CD14-positive monocyte (primary cell): ENCODE results near the gene DNAJC6. TPM values are rescaled to one million over a fixed set of nuclear protein-coding genes. Genes with fewer than 3 reads are reported as not detected.

Source experiments
- DNase-seq, 3 donors: peaks; one replicate each; pipeline ENCODE4 v3.0.0-alpha.2; 2011 to 2022
- H2AFZ ChIP-seq: 2 replicates; pipeline ENCODE4 v1.6.0; 2012; ENCODE audit warnings: mild to moderate bottlenecking, low read depth, low read length, inconsistent platforms; ENCODE audit not compliant: insufficient read depth, poor library complexity, severe bottlenecking
- H3K27ac ChIP-seq, 2 donors: 1 replicate in 1 of 2; 2 replicates in 1 of 2; pipeline ENCODE4 v1.5.1; 2012 to 2013; ENCODE audit warnings: low read length in 2 of 2, control low read depth in 1 of 2, inconsistent platforms in 1 of 2, low read depth in 1 of 2, mild to moderate bottlenecking in 1 of 2
- H3K27me3 ChIP-seq, 2 donors: one replicate each; pipeline versions ENCODE4 v1.6.0 to v1.6.1; 2011 to 2013; ENCODE audit warnings: low read length in 2 of 2; ENCODE audit not compliant: control insufficient read depth in 2 of 2, insufficient read depth in 2 of 2
- H3K36me3 ChIP-seq, 2 donors: replicated peaks in 1 of 2; 1 replicate in 1 of 2; 2 replicates in 1 of 2; pipeline versions ENCODE4 v1.5.1 to v1.6.1; 2012 to 2013; ENCODE audit warnings: low read length in 2 of 2, control low read depth in 1 of 2, inconsistent platforms in 1 of 2, mild to moderate bottlenecking in 1 of 2; ENCODE audit not compliant: insufficient read depth in 2 of 2, control insufficient read depth in 1 of 2
- H3K4me1 ChIP-seq, 2 donors: 1 replicate in 1 of 2; 2 replicates in 1 of 2; pipeline versions ENCODE4 v1.5.1 to v1.6.1; 2012 to 2013; ENCODE audit warnings: low read length in 2 of 2, control low read depth in 1 of 2, inconsistent platforms in 1 of 2, mild to moderate bottlenecking in 1 of 2, moderate library complexity in 1 of 2; ENCODE audit not compliant: insufficient read depth in 2 of 2, control insufficient read depth in 1 of 2
- H3K4me2 ChIP-seq: replicated peaks from 2 replicates; pipeline ENCODE3; 2012; ENCODE audit warnings: low read length, moderate library complexity, mild to moderate bottlenecking; ENCODE audit not compliant: poor library complexity, severe bottlenecking; ENCODE audit errors: extremely low read depth
- H3K4me3 ChIP-seq, 3 experiments: fragments of 200-600 bp in 1 of 3; sonication (generic) in 1 of 3; replicated peaks in 1 of 3; 1 replicate in 2 of 3; 2 replicates in 1 of 3; pipeline ENCODE4 v1.5.1; 2011 to 2013; ENCODE audit warnings: low read length in 3 of 3, mild to moderate bottlenecking in 3 of 3, control low read depth in 2 of 3, low read depth in 2 of 3, inconsistent platforms in 1 of 3, moderate library complexity in 1 of 3
- H3K79me2 ChIP-seq: 2 replicates; pipeline ENCODE4 v1.6.0; 2012; ENCODE audit warnings: mild to moderate bottlenecking, control low read depth, inconsistent platforms, low read length, moderate library complexity; ENCODE audit not compliant: insufficient read depth
- H3K9ac ChIP-seq: 2 replicates; pipeline ENCODE4 v1.6.0; 2017; ENCODE audit warnings: low read length, mild to moderate bottlenecking; ENCODE audit not compliant: insufficient read depth, poor library complexity, severe bottlenecking
- H3K9me3 ChIP-seq, 2 donors: replicated peaks in 1 of 2; 1 replicate in 1 of 2; 2 replicates in 1 of 2; pipeline versions ENCODE4 v1.5.1 to v1.6.1; 2012 to 2013; ENCODE audit warnings: low read length in 2 of 2, control low read depth in 1 of 2; ENCODE audit not compliant: control insufficient read depth in 1 of 2, insufficient read depth in 1 of 2
- H4K20me1 ChIP-seq: 2 replicates; pipeline ENCODE4 v1.6.0; 2012; ENCODE audit warnings: mild to moderate bottlenecking, low read length, control low read depth, moderate library complexity; ENCODE audit not compliant: insufficient read depth
- H3K27ac Mint-ChIP-seq, 7 donors: one replicate each; pipeline ENCODE4 v1.8.0; 2020; ENCODE audit warnings: mild to moderate bottlenecking in 7 of 7, mixed read lengths in 7 of 7, moderate library complexity in 6 of 7, inconsistent platforms in 2 of 7
- H3K27me3 Mint-ChIP-seq, 3 donors: one replicate each; pipeline ENCODE4 v1.8.0; 2021 to 2022; ENCODE audit warnings: low read depth in 3 of 3, mild to moderate bottlenecking in 3 of 3, mixed read lengths in 3 of 3, moderate library complexity in 3 of 3, inconsistent platforms in 1 of 3
- H3K36me3 Mint-ChIP-seq, 2 donors: one replicate each; pipeline ENCODE4 v1.8.0; 2020; ENCODE audit warnings: mixed read lengths in 2 of 2, inconsistent platforms in 1 of 2, mild to moderate bottlenecking in 1 of 2
- H3K4me1 Mint-ChIP-seq: one replicate; pipeline ENCODE4 v1.8.0; 2020; ENCODE audit warnings: mild to moderate bottlenecking, mixed read lengths
- H3K4me3 Mint-ChIP-seq, 2 donors: one replicate each; pipeline ENCODE4 v1.8.0; 2020; ENCODE audit warnings: mild to moderate bottlenecking in 2 of 2, mixed read lengths in 2 of 2, moderate library complexity in 1 of 2
- H3K9me3 Mint-ChIP-seq, 7 donors: one replicate each; pipeline ENCODE4 v1.8.0; 2020 to 2022; ENCODE audit warnings: mixed read lengths in 7 of 7, mild to moderate bottlenecking in 6 of 7, moderate library complexity in 6 of 7, inconsistent platforms in 2 of 7
- intact Hi-C, 2 donors: fragments of 100-400 bp; cut with micrococcal nuclease; formaldehyde crosslinking; loops; one replicate each; pipeline versions ENCODE4 v1.15.0 to v1.15.1; 2023
- polyA plus RNA-seq, 3 donors: library from polyadenylated mRNA; depleted of rRNA in 1 of 3; unstranded in 2 of 3; stranded (reverse) in 1 of 3; fragments of 300-500 nt in 2 of 3; fragments of >200 nt in 1 of 3; fragmentation: Illumina TruSeq in 2 of 3; gene quantifications; 1 replicate in 2 of 3; 2 replicates in 1 of 3; pipeline ENCODE4 v1.2.3, GENCODE V29; 2012 to 2021
- TF ChIP-seq, protein P1 (sequence below): fragments of 200-600 bp; IDR thresholded peaks from one replicate; pipeline ENCODE4 v1.8.0; 2022; ENCODE audit warnings: antibody characterized with exemption, mild to moderate bottlenecking

Gene DNAJC6
- polyA plus RNA-seq, 3 donors: 0.05 TPM; not detected in 2

DNA sequence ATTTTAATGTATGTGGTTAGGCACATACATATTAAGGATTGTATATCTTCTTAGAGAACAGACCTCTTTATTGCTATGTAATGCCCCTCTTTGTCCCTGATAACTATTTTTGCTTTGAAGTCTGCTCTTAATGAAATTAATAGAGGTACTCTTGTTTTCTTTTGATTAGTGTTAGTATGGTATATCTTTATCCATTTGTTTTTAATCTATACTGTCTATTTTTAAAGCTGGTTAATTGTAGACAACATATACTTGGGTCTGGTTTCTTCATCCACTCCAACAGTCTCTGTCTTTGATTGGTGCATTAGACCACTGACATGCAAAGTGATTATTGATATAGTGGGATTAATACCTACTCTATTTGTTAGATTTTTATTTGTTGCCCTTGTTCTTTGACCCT, 147.1 kb downstream of the DNAJC6 start:
- TF ChIP-seq, protein P1, sequence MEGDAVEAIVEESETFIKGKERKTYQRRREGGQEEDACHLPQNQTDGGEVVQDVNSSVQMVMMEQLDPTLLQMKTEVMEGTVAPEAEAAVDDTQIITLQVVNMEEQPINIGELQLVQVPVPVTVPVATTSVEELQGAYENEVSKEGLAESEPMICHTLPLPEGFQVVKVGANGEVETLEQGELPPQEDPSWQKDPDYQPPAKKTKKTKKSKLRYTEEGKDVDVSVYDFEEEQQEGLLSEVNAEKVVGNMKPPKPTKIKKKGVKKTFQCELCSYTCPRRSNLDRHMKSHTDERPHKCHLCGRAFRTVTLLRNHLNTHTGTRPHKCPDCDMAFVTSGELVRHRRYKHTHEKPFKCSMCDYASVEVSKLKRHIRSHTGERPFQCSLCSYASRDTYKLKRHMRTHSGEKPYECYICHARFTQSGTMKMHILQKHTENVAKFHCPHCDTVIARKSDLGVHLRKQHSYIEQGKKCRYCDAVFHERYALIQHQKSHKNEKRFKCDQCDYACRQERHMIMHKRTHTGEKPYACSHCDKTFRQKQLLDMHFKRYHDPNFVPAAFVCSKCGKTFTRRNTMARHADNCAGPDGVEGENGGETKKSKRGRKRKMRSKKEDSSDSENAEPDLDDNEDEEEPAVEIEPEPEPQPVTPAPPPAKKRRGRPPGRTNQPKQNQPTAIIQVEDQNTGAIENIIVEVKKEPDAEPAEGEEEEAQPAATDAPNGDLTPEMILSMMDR: no peak
- no peak for DNase-seq

DNA sequence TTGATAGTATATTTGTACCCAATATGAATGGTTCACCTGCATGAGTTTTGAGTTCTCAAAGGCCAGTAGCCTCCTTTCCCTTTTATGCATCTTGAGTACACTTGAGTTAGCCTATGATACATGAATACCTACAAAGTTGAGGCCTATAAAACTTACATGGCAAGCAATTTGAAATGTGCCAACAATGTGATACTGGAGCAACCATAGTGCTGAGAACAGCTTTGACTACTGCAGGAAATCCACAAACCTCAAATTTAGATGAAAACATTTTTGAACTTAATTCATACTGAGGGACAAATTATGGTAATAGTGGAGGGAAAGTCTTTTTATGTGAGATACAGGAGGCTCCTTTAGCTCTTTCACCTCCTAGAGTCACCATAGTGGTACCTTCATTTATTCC, 148.5 kb downstream of the DNAJC6 start:
- H3K9me3 Mint-ChIP-seq: peaks cover 0 to 20% (median 8%) of the 10 kb centered on the region in 7 donors
- no peaks in the 10 kb centered on the region for H4K20me1 ChIP-seq
- TF ChIP-seq, protein P1: no peak
- intact Hi-C loops: no loop called here
- no peaks in the 10 kb centered on the region for H3K27me3 ChIP-seq
- peaks cover 2% of the 10 kb centered on the region for H3K4me1 Mint-ChIP-seq
- peaks cover 0 to 1% (median 0%) of the 10 kb centered on the region in 3 donors for H3K27me3 Mint-ChIP-seq
- no peak for DNase-seq
- no peak overlapping the region for H3K9ac ChIP-seq
- no peak overlapping the region for H3K4me3 Mint-ChIP-seq
- H3K9me3 ChIP-seq: no peaks in the 10 kb centered on the region
- no peaks in the 10 kb centered on the region for H3K36me3 ChIP-seq
- H3K27ac ChIP-seq: no peak overlapping the region
- H3K4me3 ChIP-seq: no peak overlapping the region
- H2AFZ ChIP-seq: no peak overlapping the region
- H3K27ac Mint-ChIP-seq: no peak overlapping the region
- H3K4me1 ChIP-seq: no peaks in the 10 kb centered on the region
- no peaks in the 10 kb centered on the region for H3K36me3 Mint-ChIP-seq
- H3K4me2 ChIP-seq: no peak overlapping the region
- H3K79me2 ChIP-seq: no peaks in the 10 kb centered on the region

More for the DNA sequence above, 147.1 kb downstream of the DNAJC6 start:
- Mint-ChIP-seq H3K36me3 (no peaks in the 10 kb centered on the region), H3K9me3 (peaks cover 0 to 20% (median 8%) of the 10 kb centered on the region in 7 donors), H3K4me1 (peaks cover 2% of the 10 kb centered on the region), H3K4me3 (no peak overlapping the region), H3K27me3 (peaks cover 0 to 1% (median 0%) of the 10 kb centered on the region in 3 donors), H3K27ac (no peak overlapping the region)
- Histone ChIP-seq H3K4me3 (no peak overlapping the region), H3K9ac (no peak overlapping the region), H3K36me3 (no peaks in the 10 kb centered on the region), H3K4me1 (no peaks in the 10 kb centered on the region), H3K27me3 (no peaks in the 10 kb centered on the region), H3K27ac (no peak overlapping the region), H3K79me2 (no peaks in the 10 kb centered on the region), H2AFZ (no peak overlapping the region), H3K9me3 (no peaks in the 10 kb centered on the region), H4K20me1 (no peaks in the 10 kb centered on the region), H3K4me2 (no peak overlapping the region)
- intact Hi-C loops: no loop called here
